Liver (tissue), 9 donors: ENCODE results near the gene SLCO4A1. TPM values are rescaled to one million over a fixed set of nuclear protein-coding genes. Genes with fewer than 3 reads are reported as not detected.
A peak's percentile ranks its signal among the peaks of the same experiment; 100 is the strongest.

Experiments used
- DNase-seq: peaks from one replicate; pipeline ENCODE4 v3.0.0-alpha.2; 2017; ENCODE audit warnings: low spot score
- H3K27ac ChIP-seq, 2 donors: one replicate each; pipeline ENCODE4 v1.7.0; 2013; ENCODE audit warnings: inconsistent platforms in 2 of 2, low read length in 2 of 2, control low read depth in 1 of 2, low read depth in 1 of 2, mild to moderate bottlenecking in 1 of 2
- H3K27me3 ChIP-seq, 4 donors: one replicate each; pipeline versions ENCODE4 v1.6.1 to v1.7.0; 2013; ENCODE audit warnings: low read length in 3 of 4, inconsistent platforms in 1 of 4, mild to moderate bottlenecking in 1 of 4, moderate library complexity in 1 of 4; ENCODE audit not compliant: control insufficient read depth in 4 of 4, insufficient read depth in 4 of 4
- H3K36me3 ChIP-seq, 4 donors: one replicate each; pipeline versions ENCODE4 v1.6.1 to v1.7.0; 2013; ENCODE audit warnings: low read length in 3 of 4, mild to moderate bottlenecking in 3 of 4, low read depth in 1 of 4, moderate library complexity in 1 of 4; ENCODE audit not compliant: control insufficient read depth in 4 of 4, insufficient read depth in 3 of 4
- H3K4me1 ChIP-seq, 4 donors: one replicate each; pipeline versions ENCODE4 v1.6.1 to v1.7.0; 2013; ENCODE audit warnings: low read length in 3 of 4, mild to moderate bottlenecking in 3 of 4, moderate library complexity in 1 of 4; ENCODE audit not compliant: control insufficient read depth in 4 of 4, insufficient read depth in 4 of 4
- H3K4me3 ChIP-seq, 3 donors: one replicate each; pipeline versions ENCODE4 v1.6.1 to v1.7.0; 2013; ENCODE audit warnings: low read length in 3 of 3, control low read depth in 1 of 3, low read depth in 1 of 3, mild to moderate bottlenecking in 1 of 3
- H3K9ac ChIP-seq, 2 donors: one replicate each; pipeline ENCODE4 v1.7.0; 2013; ENCODE audit warnings: low read length in 2 of 2, mild to moderate bottlenecking in 2 of 2, moderate library complexity in 2 of 2, control low read depth in 1 of 2, low read depth in 1 of 2
- H3K9me3 ChIP-seq, 4 donors: one replicate each; pipeline versions ENCODE4 v1.6.1 to v1.7.0; 2013; ENCODE audit warnings: low read length in 3 of 4; ENCODE audit not compliant: control insufficient read depth in 4 of 4
- ATF3 ChIP-seq: IDR thresholded peaks from 2 replicates; pipeline ENCODE4 v1.6.1; 2016; ENCODE audit warnings: antibody characterized with exemption
- CTCF ChIP-seq: fragments of 150-350 bp; IDR thresholded peaks from 2 replicates; pipeline ENCODE4 v1.5.1; 2017; ENCODE audit warnings: improper control_type of control experiment, low read depth, low read length; ENCODE audit not compliant: missing input control
- EGR1 ChIP-seq, 2 donors: IDR thresholded peaks; 2 replicates each; pipeline ENCODE4 v1.6.1; 2016 to 2018; ENCODE audit warnings: antibody characterized with exemption in 2 of 2, low read depth in 2 of 2
- FOXA1 ChIP-seq: IDR thresholded peaks from 2 replicates; pipeline ENCODE4 v1.6.1; 2016; ENCODE audit warnings: antibody characterized with exemption
- GABPA ChIP-seq, 2 donors: IDR thresholded peaks in 1 of 2; conservative IDR thresholded peaks in 1 of 2; 2 replicates each; pipeline ENCODE4 v1.6.1; 2016; ENCODE audit warnings: antibody characterized with exemption in 2 of 2, mild to moderate bottlenecking in 1 of 2, moderate library complexity in 1 of 2
- HNF4A ChIP-seq, 2 donors: conservative IDR thresholded peaks; 2 replicates each; pipeline ENCODE4 v1.6.1; 2016; ENCODE audit warnings: antibody characterized with exemption in 2 of 2, mild to moderate bottlenecking in 2 of 2
- HNF4G ChIP-seq: IDR thresholded peaks from 2 replicates; pipeline ENCODE4 v1.6.1; 2016; ENCODE audit warnings: antibody characterized with exemption
- JUND ChIP-seq, 2 donors: IDR thresholded peaks; 2 replicates each; pipeline ENCODE4 v1.6.1; 2016; ENCODE audit warnings: antibody characterized with exemption in 2 of 2
- NR2F2 ChIP-seq: IDR thresholded peaks from 2 replicates; pipeline ENCODE4 v1.6.1; 2016; ENCODE audit warnings: antibody characterized with exemption
- RAD21 ChIP-seq, 2 donors: IDR thresholded peaks; 2 replicates each; pipeline ENCODE4 v1.6.1; 2016; ENCODE audit warnings: antibody characterized with exemption in 2 of 2, mild to moderate bottlenecking in 2 of 2
- RXRA ChIP-seq, 2 donors: IDR thresholded peaks; 2 replicates each; pipeline ENCODE4 v1.6.1; 2017 to 2018; ENCODE audit warnings: antibody characterized with exemption in 2 of 2, mild to moderate bottlenecking in 1 of 2
- SP1 ChIP-seq: IDR thresholded peaks from 2 replicates; pipeline ENCODE4 v1.6.1; 2018; ENCODE audit warnings: antibody characterized with exemption, mild to moderate bottlenecking
- TAF1 ChIP-seq: conservative IDR thresholded peaks from 2 replicates; pipeline ENCODE4 v1.6.1; 2016; ENCODE audit warnings: antibody characterized with exemption, mild to moderate bottlenecking
- YY1 ChIP-seq: IDR thresholded peaks from 2 replicates; pipeline ENCODE4 v1.6.1; 2016; ENCODE audit warnings: antibody characterized with exemption, mild to moderate bottlenecking
- WGBS: extraction: QIAGEN DNeasy Blood & Tissue Kit; methylation state at CpG from one replicate; pipeline ENCODE4 v1.1.7; 2013; 5-methylcytosine and 5-hydroxymethylcytosine counted together
- polyA plus RNA-seq, 2 donors: library from polyadenylated mRNA; stranded (reverse) in 1 of 2; unstranded in 1 of 2; fragments of 200-250 nt in 1 of 2; fragments of >200 nt in 1 of 2; fragmentation: Nextera tagmentation in 1 of 2; extraction: Ambion mirVana in 1 of 2; gene quantifications; one replicate each; pipeline versions ENCODE4 v1.2.1 to v1.2.3, GENCODE V29; 2013 to 2015
- total RNA-seq, 2 donors: library from RNA; depleted of rRNA; stranded (reverse); fragments of >200 nt; gene quantifications; one replicate each; pipeline ENCODE4 v1.2.3, GENCODE V29; 2014
- donor health status: healthy.
- donor health status: healthy.
- donor health status: healthy.
- donor health status: healthy.
- donor health status: healthy.

SLCO4A1 gene
- total and polyA plus RNA-seq, 4 donors: 1.3 to 4.3 (median 2.6) TPM

GRCh38 chr20:62631336-62632308 is 10.7 kb upstream of the SLCO4A1 start (continued):
- TF ChIP-seq CTCF (no peak), HNF4G (no peak), EGR1 (IDR thresholded peaks at IDR 0.05; ENCODE audit: low read depth in 2 of 2) (no peak), SP1 (no peak), JUND (IDR thresholded peaks at IDR 0.05) (no peak), YY1 (no peak), RAD21 (IDR thresholded peaks at IDR 0.05) (no peak)

GRCh38 chr20:62632575-62633090 is 9.7 kb upstream of the SLCO4A1 start:
- no peak overlapping the region for H3K9ac ChIP-seq
- H3K36me3 ChIP-seq: no peaks in the 10 kb centered on the region
- DNase-seq: no peak
- H3K4me3 ChIP-seq: no peak overlapping the region
- no peaks in the 10 kb centered on the region for H3K27me3 ChIP-seq
- no peaks in the 10 kb centered on the region for H3K9me3 ChIP-seq
- no peaks in the 10 kb centered on the region for H3K4me1 ChIP-seq
- 40% methylated on average over 7 of the region's 7 CpGs for WGBS
- H3K27ac ChIP-seq: peak overlapping the region in 1 of 2 donors; percentile 7
- TF ChIP-seq NR2F2: peak; percentile 77
- no peak for TF ChIP-seq HNF4A (conservative IDR thresholded peaks at IDR 0.05)

GRCh38 chr20:62633598-62634329 is 8.5 kb upstream of the SLCO4A1 start:
- H3K4me3 ChIP-seq: no peak overlapping the region
- no peak overlapping the region for H3K27ac ChIP-seq
- H3K9me3 ChIP-seq: no peaks in the 10 kb centered on the region
- DNase-seq: no peak
- H3K36me3 ChIP-seq: no peaks in the 10 kb centered on the region
- no peak overlapping the region for H3K9ac ChIP-seq
- H3K27me3 ChIP-seq: no peaks in the 10 kb centered on the region
- H3K4me1 ChIP-seq: no peaks in the 10 kb centered on the region
- no peak for TF ChIP-seq GABPA (IDR thresholded peaks at IDR 0.05 in 1 of 2, conservative IDR thresholded peaks at IDR 0.05 in 1 of 2)
- WGBS: 81% methylated on average over 27 of the region's 27 CpGs

GRCh38 chr20:62634330-62634967 is 7.9 kb upstream of the SLCO4A1 start:
- Histone ChIP-seq H3K4me1 (no peaks in the 10 kb centered on the region), H3K27me3 (no peaks in the 10 kb centered on the region), H3K4me3 (no peak overlapping the region), H3K9me3 (no peaks in the 10 kb centered on the region), H3K9ac (no peak overlapping the region), H3K27ac (no peak overlapping the region), H3K36me3 (no peaks in the 10 kb centered on the region)
- no peak for DNase-seq
- WGBS: 89% methylated on average over 17 of the region's 17 CpGs
- TF ChIP-seq GABPA (IDR thresholded peaks at IDR 0.05 in 1 of 2, conservative IDR thresholded peaks at IDR 0.05 in 1 of 2) (no peak), ATF3 (no peak), TAF1 (no peak), SP1 (no peak), YY1 (no peak), CTCF (no peak), HNF4A (conservative IDR thresholded peaks at IDR 0.05) (no peak), EGR1 (IDR thresholded peaks at IDR 0.05; ENCODE audit: low read depth in 2 of 2) (no peak), RAD21 (IDR thresholded peaks at IDR 0.05) (no peak), HNF4G (no peak), FOXA1 (no peak), JUND (IDR thresholded peaks at IDR 0.05) (no peak), RXRA (IDR thresholded peaks at IDR 0.05) (no peak), NR2F2 (no peak)
